WI38 (cell line): ENCODE measurements around the gene ZMYND10.

Source experiments
- H3K4me3 ChIP-seq: 2 replicates; pipeline ENCODE4 v1.5.1; 2011; ENCODE audit warnings: low read depth, mild to moderate bottlenecking, control low read depth, low read length
- TF ChIP-seq, protein P1 (sequence below): IDR thresholded peaks from 2 replicates; pipeline ENCODE4 v1.5.1; 2012; ENCODE audit warnings: low read depth, mild to moderate bottlenecking, control low read depth, low read length

The ZMYND10 gene

GRCh38 chr3:50299929-50300680 lies 45.4 kb downstream of the ZMYND10 start:
- TF ChIP-seq, protein P1, sequence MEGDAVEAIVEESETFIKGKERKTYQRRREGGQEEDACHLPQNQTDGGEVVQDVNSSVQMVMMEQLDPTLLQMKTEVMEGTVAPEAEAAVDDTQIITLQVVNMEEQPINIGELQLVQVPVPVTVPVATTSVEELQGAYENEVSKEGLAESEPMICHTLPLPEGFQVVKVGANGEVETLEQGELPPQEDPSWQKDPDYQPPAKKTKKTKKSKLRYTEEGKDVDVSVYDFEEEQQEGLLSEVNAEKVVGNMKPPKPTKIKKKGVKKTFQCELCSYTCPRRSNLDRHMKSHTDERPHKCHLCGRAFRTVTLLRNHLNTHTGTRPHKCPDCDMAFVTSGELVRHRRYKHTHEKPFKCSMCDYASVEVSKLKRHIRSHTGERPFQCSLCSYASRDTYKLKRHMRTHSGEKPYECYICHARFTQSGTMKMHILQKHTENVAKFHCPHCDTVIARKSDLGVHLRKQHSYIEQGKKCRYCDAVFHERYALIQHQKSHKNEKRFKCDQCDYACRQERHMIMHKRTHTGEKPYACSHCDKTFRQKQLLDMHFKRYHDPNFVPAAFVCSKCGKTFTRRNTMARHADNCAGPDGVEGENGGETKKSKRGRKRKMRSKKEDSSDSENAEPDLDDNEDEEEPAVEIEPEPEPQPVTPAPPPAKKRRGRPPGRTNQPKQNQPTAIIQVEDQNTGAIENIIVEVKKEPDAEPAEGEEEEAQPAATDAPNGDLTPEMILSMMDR, result no peak
- H3K4me3 ChIP-seq, result peak overlapping the region; percentile 64

DNA sequence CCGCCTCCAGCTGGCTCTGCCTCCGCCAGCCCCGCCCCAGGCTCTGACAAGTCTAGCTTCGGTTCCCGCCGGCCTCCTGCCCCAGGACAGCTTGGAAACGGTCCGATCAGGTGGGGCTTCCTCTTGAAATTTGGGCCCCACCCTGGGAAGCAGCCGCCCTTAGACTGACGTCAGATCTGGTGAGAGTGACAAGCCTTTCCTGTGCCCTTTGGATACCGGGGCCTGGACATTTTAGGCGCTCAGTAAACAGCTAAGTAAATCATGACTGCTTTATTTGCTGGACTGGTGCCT lies 45.9 kb downstream of the ZMYND10 start:
- TF ChIP-seq, protein P1, result no peak
- peak overlapping the region; percentile 64 for H3K4me3 ChIP-seq

DNA sequence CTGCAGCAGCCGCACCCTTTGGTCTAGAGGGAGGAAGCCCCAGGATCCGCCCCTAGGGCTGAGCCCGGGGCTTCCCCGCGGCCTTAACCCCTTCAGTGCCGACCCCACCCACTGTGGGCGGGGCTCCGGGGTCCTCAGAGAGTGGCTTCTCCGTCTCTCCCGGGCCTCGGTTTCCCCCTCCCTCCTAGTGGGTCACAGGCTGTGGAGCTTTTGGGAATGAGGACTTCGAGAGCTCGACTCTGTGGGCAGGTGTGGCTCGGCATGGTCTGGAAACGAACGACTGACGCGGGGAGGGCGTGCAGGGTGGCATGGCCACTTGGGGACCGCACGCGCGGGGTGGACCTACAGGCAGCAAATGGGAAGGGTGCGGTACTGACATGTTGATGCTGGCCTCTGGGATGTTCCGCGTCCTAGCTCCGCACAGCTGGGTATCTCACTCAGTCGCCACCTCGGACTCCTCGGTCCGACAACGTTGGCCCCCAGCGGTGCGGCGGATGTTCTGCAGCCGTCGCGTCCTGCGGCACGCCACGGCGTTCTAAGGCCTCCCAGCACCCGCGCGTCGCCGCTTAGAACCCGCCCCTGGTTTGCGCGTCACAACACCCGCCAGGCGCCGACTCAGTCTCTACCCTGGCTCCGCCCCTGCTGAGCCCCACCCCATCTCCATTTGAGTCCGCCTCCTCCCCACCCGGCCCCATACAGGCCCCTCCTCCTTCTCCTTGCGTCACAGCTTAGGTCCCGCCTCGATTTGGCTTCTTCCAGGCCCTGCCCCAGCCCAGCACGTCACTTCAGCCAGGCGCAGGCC lies 46.5 kb downstream of the ZMYND10 start, which contains the start of the genes HYAL3 and NAA80:
Gene HYAL3 (minus strand): TSS at position 570 of the 802 bp plus-strand sequence. CDS start 3,803 bp downstream, outside the sequence.
Gene NAA80 (minus strand): TSS at position 570 of the 802 bp plus-strand sequence. CDS start 1,942 bp downstream, outside the sequence.
- TF ChIP-seq, protein P1, result peak; percentile 9; the same call in 1 of the 2 replicates
- peak within 1 kb of the TSS; percentile 64 for H3K4me3 ChIP-seq

GRCh38 chr3:50297896-50298725 lies 47.4 kb downstream of the ZMYND10 start:
- peak overlapping the region; percentile 64 for H3K4me3 ChIP-seq
- TF ChIP-seq, protein P1, result no peak

- H3K4me3 ChIP-seq, result no peak overlapping the region
- TF ChIP-seq, protein P1, result no peak
These were observed 48.2 kb downstream of the ZMYND10 start for GRCh38 chr3:50297384-50297775.

- H3K4me3 ChIP-seq, result no peak overlapping the region
- TF ChIP-seq, protein P1, result no peak
These were observed 48.7 kb downstream of the ZMYND10 start for GRCh38 chr3:50296721-50297383.
